DMS114 treated with DMSO at 0.1 percent for 48 hours (cell line): ENCODE data around the gene FXYD3.
A peak's percentile ranks its signal among the peaks of the same experiment; 100 is the strongest.
"Not testable (repeated sequence)": the region's sequence is repeated elsewhere in the genome, so short reads cannot be mapped to it uniquely, and the experiment has no call there.

Source experiments
- DNase-seq: peaks from one replicate; lab custom pipeline; 2025; ENCODE audit not compliant: unreplicated experiment; lab: John Stamatoyannopoulos, UW

The FXYD3 gene

DNA sequence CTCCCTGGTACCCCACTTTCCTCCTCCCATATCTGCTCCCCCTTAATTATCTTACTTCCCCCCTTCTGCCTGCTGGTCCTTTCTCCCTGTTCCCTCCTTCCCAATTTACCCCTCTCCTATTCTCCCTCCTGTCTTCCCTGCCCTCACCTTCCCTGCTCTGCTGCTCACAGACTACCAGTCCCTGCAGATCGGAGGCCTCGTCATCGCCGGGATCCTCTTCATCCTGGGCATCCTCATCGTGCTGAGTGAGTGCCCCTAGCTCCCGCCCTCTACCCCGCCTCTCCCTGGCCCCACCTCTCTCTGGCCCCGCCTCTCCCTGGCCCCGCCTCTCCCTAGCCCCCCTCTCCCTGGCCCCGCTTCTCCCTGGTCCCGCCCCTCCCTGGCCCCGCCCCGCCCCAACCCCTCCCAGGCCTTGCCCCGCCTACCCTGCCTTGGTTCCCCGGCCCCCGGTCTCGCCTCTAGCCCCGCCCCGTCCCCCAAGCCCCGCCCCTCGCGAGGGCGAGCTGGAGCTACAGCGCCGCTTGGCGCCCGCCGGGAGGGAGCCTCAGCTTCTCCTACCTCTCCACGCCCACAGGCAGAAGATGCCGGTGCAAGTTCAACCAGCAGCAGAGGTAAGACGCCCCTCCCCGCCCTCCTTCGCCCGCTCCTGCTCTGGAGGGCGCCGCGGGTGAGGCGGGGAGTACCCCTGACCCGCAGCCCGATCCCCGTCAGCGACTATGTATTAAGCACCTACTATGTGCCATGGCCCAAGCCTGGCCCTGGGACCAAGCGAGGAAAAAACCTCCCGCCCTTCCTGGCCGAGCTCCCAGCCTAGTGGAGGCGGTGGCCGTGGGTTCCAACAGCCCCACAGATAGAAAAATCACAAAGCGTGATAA lies 25.6 kb downstream of the FXYD3 start:
- DNase-seq, result peak; percentile 72

DNA sequence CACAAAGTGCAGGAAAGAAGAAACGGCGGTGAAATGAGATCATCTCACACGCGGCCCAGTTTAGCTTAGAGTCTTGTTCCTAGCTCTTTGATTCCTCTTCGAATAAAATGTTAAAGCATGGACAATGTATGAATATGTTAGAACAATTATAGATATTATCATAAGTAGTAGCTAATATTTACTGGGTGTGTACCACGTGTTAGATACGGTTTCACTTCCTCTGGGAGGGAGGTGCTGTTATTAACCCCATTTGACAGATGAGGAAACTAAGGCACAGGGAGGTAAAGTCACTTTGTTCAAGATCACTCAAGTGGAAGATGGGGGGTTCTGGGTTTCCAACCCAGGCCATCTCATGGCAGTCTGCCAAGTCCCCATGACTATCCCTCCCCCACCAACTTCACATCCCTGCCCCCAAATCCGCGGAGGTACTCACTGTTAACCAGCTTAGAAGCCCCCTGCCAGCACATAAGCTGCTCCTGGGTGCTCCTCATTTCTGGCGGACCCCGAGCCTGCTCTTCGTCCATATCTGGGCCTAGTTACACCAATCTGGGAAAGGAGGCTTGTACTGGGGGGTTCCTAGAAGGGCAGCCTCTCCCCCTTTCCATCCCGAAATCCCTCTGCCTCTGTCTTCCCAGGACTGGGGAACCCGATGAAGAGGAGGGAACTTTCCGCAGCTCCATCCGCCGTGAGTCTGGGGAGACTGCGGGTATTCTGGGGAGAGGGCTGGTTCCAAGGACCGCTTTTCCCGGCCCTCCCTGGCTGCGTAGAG lies 26.4 kb downstream of the FXYD3 start:
- DNase-seq, result no peak

- peak; percentile 28 for DNase-seq
These were observed 27.1 kb downstream of the FXYD3 start for GRCh38 chr19:35142606-35143230.

GRCh38 chr19:35143231-35143715 lies 27.6 kb downstream of the FXYD3 start, which contains the start of gene FXYD7:
FXYD7 (plus strand) TSS chr19:35143255; CDS start chr19:35143334, 79 bp downstream.
- DNase-seq, result no peak

GRCh38 chr19:35143818-35144217 lies 28.2 kb downstream of the FXYD3 start:
- no peak for DNase-seq

GRCh38 chr19:35144259-35144599 lies 28.6 kb downstream of the FXYD3 start:
- DNase-seq, result no peak

GRCh38 chr19:35144600-35145436 lies 29.2 kb downstream of the FXYD3 start:
- no peak for DNase-seq

- DNase-seq, result no peak
These were observed 31.3 kb downstream of the FXYD3 start for GRCh38 chr19:35146746-35147459.

DNA sequence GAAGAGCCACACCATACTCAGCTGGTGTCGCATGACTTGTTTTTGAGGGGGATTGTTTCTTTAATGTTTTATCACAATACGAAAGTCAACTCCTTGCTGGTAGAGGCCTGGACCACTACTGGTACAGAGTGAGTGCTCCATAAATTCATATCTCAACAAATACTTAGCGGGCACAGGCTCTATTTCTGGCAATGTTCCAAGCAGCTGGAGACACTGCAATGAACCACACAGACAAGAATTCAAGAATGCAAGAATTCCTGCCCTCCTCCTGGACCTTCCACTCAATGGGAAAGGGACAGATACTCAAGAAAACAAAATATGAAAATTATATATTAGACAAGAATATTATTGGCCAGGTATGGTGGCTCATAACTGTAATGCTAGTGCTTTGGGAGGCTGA lies 33.8 kb downstream of the FXYD3 start:
- no peak for DNase-seq

DNA sequence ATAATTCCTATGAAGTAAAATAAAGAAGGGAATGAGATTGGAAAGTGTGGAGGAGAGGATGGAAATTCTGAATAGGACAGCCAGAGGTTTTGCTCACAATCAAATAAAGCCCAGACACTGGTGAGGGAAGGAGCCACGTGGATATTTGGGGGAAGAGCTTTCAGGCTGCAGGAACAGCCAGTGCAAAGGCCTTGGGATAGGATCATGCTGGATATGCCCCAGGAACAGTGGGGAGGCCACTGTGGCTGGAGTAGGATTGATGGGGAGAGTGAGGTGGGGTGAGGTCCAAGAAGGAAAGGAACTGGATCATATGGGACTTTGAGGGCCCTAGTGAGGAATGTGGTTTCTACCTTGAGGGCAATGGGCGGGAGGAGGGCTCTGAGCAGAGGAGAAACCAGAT lies 34.8 kb downstream of the FXYD3 start:
- no peak for DNase-seq

GRCh38 chr19:35151273-35152065 lies 35.8 kb downstream of the FXYD3 start:
- no peak for DNase-seq

DNA sequence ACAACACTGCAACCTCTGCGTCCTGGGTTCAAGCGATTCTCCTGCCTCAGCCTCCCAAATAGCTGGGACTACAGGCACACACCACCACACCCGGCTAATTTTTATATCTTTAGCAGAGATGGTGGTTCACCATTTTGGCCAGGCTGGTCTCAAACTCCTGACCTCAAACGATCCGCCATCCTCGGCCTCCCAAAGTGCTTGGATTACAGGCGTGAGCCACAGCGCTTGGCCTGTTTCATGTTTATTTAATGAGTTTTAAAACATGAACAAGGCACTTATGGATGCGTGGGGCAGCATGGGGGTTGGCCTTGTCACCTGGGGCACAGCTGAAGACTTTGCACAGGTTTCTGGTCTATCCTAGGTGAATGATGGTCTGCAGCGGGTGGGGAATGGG lies 37.5 kb downstream of the FXYD3 start:
- not testable (repeated sequence) for DNase-seq

- DNase-seq, result peak; percentile 27
These were observed 38.3 kb downstream of the FXYD3 start for GRCh38 chr19:35153701-35154524.

GRCh38 chr19:35154525-35155406 lies 39.1 kb downstream of the FXYD3 start, which contains the start of gene FXYD5:
FXYD5 (plus strand) TSS chr19:35154735; CDS start chr19:35155551, 816 bp downstream.
- no peak for DNase-seq

DNA sequence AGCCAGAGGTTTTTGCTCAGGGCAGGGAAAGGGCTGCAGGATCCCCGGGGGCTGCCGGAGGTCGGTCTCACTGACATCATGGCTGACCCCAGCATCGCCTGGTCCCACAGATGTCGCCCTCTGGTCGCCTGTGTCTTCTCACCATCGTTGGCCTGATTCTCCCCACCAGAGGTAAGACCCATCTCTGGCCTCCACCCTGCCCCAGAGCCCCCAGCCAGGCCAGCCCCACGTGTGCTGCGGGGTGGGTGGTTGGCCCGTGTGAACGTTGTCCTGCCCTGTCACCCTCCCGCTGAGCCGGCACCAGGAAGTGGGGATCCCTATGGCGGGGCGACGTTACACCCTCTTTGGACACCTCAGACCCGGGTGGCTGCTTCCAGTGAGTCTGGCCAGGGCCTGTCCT lies 39.8 kb downstream of the FXYD3 start:
- DNase-seq, result no peak

GRCh38 chr19:35155981-35156672 lies 40.5 kb downstream of the FXYD3 start:
- no peak for DNase-seq

GRCh38 chr19:35156673-35157014 lies 41.0 kb downstream of the FXYD3 start:
- no peak for DNase-seq
